GM12878 (cell line): Measurements from ENCODE around the gene MICALL2. TPM values are rescaled to one million over a fixed set of nuclear protein-coding genes. Genes with fewer than 3 reads are reported as not detected.

Experiments used
- ATAC-seq: fragments of 200-7000 bp; cut with Tn5 transposase; 3 replicates; pipeline ENCODE4 v1.9.1; 2020; ENCODE audit warnings: mild to moderate bottlenecking, moderate library complexity
- BruUV-seq: library from RNA; stranded (reverse); fragments of 400-500 nt; replicated peaks from 2 replicates; lab custom pipeline; 2021; lab: Mats Ljungman, UMichigan
- CTCF ChIA-PET: fragments of 300-600 bp; sonication (Branson Sonifier 250); formaldehyde crosslinking; extraction: SDS; loops from one replicate; lab custom pipeline; 2021; ENCODE audit warnings: inconsistent platforms; lab: Yijun Ruan, JAX
- POLR2A ChIA-PET: fragments of 350-600 bp; formaldehyde crosslinking; extraction: SDS; loops from one replicate; lab custom pipeline; 2021; ENCODE audit warnings: inconsistent platforms; lab: Charles Lee
- RAD21 ChIA-PET: fragments of 300-600 bp; sonication (Branson Sonifier 250); formaldehyde crosslinking; loops from one replicate; lab custom pipeline; 2023; ENCODE audit warnings: antibody characterized with exemption; ENCODE audit not compliant: unreplicated experiment; lab: Charles Lee
- SMC1A ChIA-PET: fragments of 300-600 bp; sonication (Branson Sonifier 250); formaldehyde crosslinking; loops from one replicate; lab custom pipeline; 2023; ENCODE audit not compliant: unreplicated experiment, uncharacterized antibody; lab: Charles Lee
- DNase-seq: peaks from one replicate; pipeline ENCODE4 v3.0.0-alpha.2; 2011; ENCODE audit warnings: low read depth, low spot score
- FAIRE-seq: peaks from 3 replicates; lab custom pipeline; 2011; peaks lifted over from hg19 to GRCh38; lab: Jason Lieb, UNC
- H2AFZ ChIP-seq: 2 replicates; pipeline ENCODE4 v1.6.0; 2011; ENCODE audit warnings: low read depth, low read length, control low read depth; ENCODE audit not compliant: control insufficient read depth
- H3K27ac ChIP-seq: 2 replicates; pipeline ENCODE4 v1.5.1; 2011; ENCODE audit warnings: control low read depth; ENCODE audit not compliant: control insufficient read depth, insufficient read depth
- H3K27me3 ChIP-seq, 2 experiments: replicated peaks in 1 of 2; 2 replicates each; pipeline versions ENCODE4 v1.6.0 to v1.6.1; 2011; ENCODE audit warnings: low read length in 1 of 2; ENCODE audit not compliant: control insufficient read depth in 2 of 2, insufficient read depth in 2 of 2
- H3K36me3 ChIP-seq, 2 experiments: 2 replicates each; pipeline ENCODE4 v1.5.1; 2011; ENCODE audit warnings: low read length in 1 of 2; ENCODE audit not compliant: control insufficient read depth in 2 of 2, insufficient read depth in 2 of 2
- H3K4me1 ChIP-seq: 2 replicates; pipeline ENCODE4 v1.6.1; 2011; ENCODE audit warnings: mild to moderate bottlenecking, low read length, moderate library complexity, mixed read lengths; ENCODE audit not compliant: control insufficient read depth, insufficient read depth
- H3K4me2 ChIP-seq: 2 replicates; pipeline ENCODE4 v1.6.0; 2011; ENCODE audit warnings: control low read depth; ENCODE audit not compliant: control insufficient read depth, insufficient read depth
- H3K4me3 ChIP-seq: fragments of 200-600 bp; sonication (generic); 2 replicates; pipeline ENCODE4 v1.5.1; 2016
- H3K79me2 ChIP-seq: 2 replicates; pipeline ENCODE4 v1.6.0; 2011; ENCODE audit warnings: low read length; ENCODE audit not compliant: control insufficient read depth, insufficient read depth
- H3K9ac ChIP-seq: 2 replicates; pipeline ENCODE4 v1.8.0; 2011; ENCODE audit warnings: low read length, control low read depth, mixed read lengths; ENCODE audit not compliant: control insufficient read depth, insufficient read depth
- H3K9me3 ChIP-seq: replicated peaks from 3 replicates; pipeline ENCODE4 v1.5.1; 2011; ENCODE audit warnings: mild to moderate bottlenecking, low read length; ENCODE audit not compliant: control insufficient read depth, insufficient read depth
- H4K20me1 ChIP-seq: 2 replicates; pipeline ENCODE4 v1.6.0; 2011; ENCODE audit not compliant: control insufficient read depth, insufficient read depth
- EED ChIP-seq: sonication (generic); IDR thresholded peaks from 2 replicates; pipeline ENCODE4 v1.6.1; 2016; ENCODE audit warnings: antibody characterized with exemption, low read depth
- GATAD2B ChIP-seq: fragments of 450-650 bp; conservative IDR thresholded peaks from 2 replicates; pipeline ENCODE4 v1.6.1; 2017; ENCODE audit warnings: low read depth, mild to moderate bottlenecking, moderate library complexity
- KAT2A ChIP-seq: conservative IDR thresholded peaks from 2 replicates; pipeline ENCODE4 v1.6.1; 2011; ENCODE audit warnings: low read depth, low read length; ENCODE audit not compliant: control insufficient read depth
- KDM1A ChIP-seq: fragments of 200-600 bp; sonication (generic); IDR thresholded peaks from 2 replicates; pipeline ENCODE4 v1.6.1; 2016; ENCODE audit warnings: borderline replicate concordance
- NFIC ChIP-seq: IDR thresholded peaks from 2 replicates; pipeline ENCODE4 v1.6.1; 2012; ENCODE audit warnings: low read depth, mild to moderate bottlenecking, inconsistent platforms, low read length, moderate library complexity
- SMARCA5 ChIP-seq: fragments of 450-650 bp; IDR thresholded peaks from 2 replicates; pipeline ENCODE4 v1.6.1; 2017; ENCODE audit warnings: mild to moderate bottlenecking
- TCF12 ChIP-seq: IDR thresholded peaks from 2 replicates; pipeline ENCODE4 v1.6.1; 2011; ENCODE audit warnings: low read depth, mild to moderate bottlenecking, low read length
- WGBS: methylation state at CpG from one replicate; pipeline ENCODE4 v1.1.6; 2016; ENCODE audit warnings: low lambda C conversion rate; ENCODE audit not compliant: insufficient replicate concordance, insufficient coverage; ENCODE audit errors: missing lambda C conversion rate; 5-methylcytosine and 5-hydroxymethylcytosine counted together
- in situ Hi-C: fragments of 300-500 bp; cut with MboI; formaldehyde crosslinking; loops from 9 replicates; pipeline ENCODE4 v1.14.3; 2018; ENCODE audit warnings: mixed read lengths
- intact Hi-C: fragments of 100-400 bp; cut with micrococcal nuclease; formaldehyde crosslinking; loops from one replicate; pipeline ENCODE4 v1.14.2; 2022; ENCODE audit not compliant: unreplicated experiment
- polyA plus RNA-seq, 11 experiments: library from polyadenylated mRNA; depleted of rRNA in 4 of 11; unstranded in 6 of 11; stranded (reverse) in 5 of 11; fragments of >200 nt; fragmentation: Nextera tagmentation in 4 of 11; fragmentation: Illumina TruSeq in 1 of 11; extraction: Ambion mirVana in 4 of 11; extraction: Trizol in 1 of 11; gene quantifications; 1 replicate in 1 of 11; 2 replicates in 10 of 11; pipeline versions ENCODE4 v1.2.1 to v1.2.3, GENCODE V29; 2011 to 2016; ENCODE audit warnings: inconsistent platforms in 2 of 11, missing spikeins in 2 of 11, low read depth in 1 of 11
- total RNA-seq, 4 experiments: library from RNA; depleted of rRNA in 3 of 4; stranded (reverse); fragments of >200 nt in 3 of 4; fragmentation: Illumina TruSeq in 1 of 4; extraction: Trizol in 1 of 4; gene quantifications; 2 replicates each; pipeline versions ENCODE4 v1.2.1 to v1.2.3, GENCODE V29; 2013 to 2021
- TF ChIP-seq, protein P1 (sequence below): fragments of 450-650 bp; IDR thresholded peaks from 2 replicates; pipeline ENCODE4 v1.6.1; 2018; ENCODE audit warnings: borderline replicate concordance, mild to moderate bottlenecking; ENCODE audit not compliant: partially characterized antibody
- TF ChIP-seq, protein P2 (sequence below): fragments of 450-650 bp; IDR thresholded peaks from 2 replicates; pipeline ENCODE4 v1.6.1; 2017; ENCODE audit warnings: low read depth, mild to moderate bottlenecking, moderate library complexity
- TF ChIP-seq, protein P3 (sequence below): IDR thresholded peaks from 2 replicates; pipeline ENCODE4 v1.6.1; 2011; ENCODE audit warnings: borderline replicate concordance, low read depth, mild to moderate bottlenecking, moderate library complexity, low read length; ENCODE audit not compliant: insufficient read depth, poor library complexity, severe bottlenecking

Gene MICALL2
- total and polyA plus RNA-seq, 10 of the 15 experiments (the other 5 are each of a cell fraction or from before 2014, with no cell fraction given): 0.04 to 1.7 (median 0.83) TPM; not detected in 3

DNA sequence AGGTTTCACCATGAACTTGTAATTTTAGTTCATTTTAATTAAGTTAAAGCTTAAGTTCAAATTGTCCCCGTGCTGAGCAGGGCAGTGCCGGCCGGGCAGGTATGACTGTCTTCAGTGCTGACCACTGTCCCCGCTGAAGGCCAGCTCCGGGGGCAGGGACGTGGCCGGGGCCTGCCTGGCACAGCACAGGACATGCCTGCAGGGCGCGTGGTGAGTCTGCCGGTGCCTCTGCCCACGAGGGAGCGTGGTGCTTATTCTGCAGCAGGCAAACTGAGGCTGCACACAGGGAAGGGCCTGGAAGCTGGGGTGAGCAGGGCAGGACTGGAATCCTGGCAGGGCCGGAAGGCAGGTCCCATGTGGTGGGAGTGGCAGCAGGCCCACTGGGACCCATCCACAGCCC lies 9.8 kb downstream of the MICALL2 start:
- Histone ChIP-seq H4K20me1 (no peaks in the 10 kb centered on the region), H3K9me3 (no peaks in the 10 kb centered on the region), H3K27ac (no peak overlapping the region), H2AFZ (no peak overlapping the region), H3K27me3 (no peaks in the 10 kb centered on the region), H3K4me1 (no peaks in the 10 kb centered on the region), H3K9ac (no peak overlapping the region), H3K79me2 (no peaks in the 10 kb centered on the region), H3K36me3 (no peaks in the 10 kb centered on the region), H3K4me3 (no peak overlapping the region), H3K4me2 (no peak overlapping the region)
- RAD21 ChIA-PET: no interaction called here
- WGBS: 43% methylated on average over 13 of the region's 13 CpGs
- SMC1A ChIA-PET: no interaction called here
- in situ Hi-C loops (no loop called here), intact Hi-C loops (no loop called here)
- BruUV-seq: no TSS peak
- FAIRE-seq (no peak), DNase-seq (no peak), ATAC-seq (no peak)
- CTCF ChIA-PET: no interaction called here
- TF ChIP-seq, protein P1, sequence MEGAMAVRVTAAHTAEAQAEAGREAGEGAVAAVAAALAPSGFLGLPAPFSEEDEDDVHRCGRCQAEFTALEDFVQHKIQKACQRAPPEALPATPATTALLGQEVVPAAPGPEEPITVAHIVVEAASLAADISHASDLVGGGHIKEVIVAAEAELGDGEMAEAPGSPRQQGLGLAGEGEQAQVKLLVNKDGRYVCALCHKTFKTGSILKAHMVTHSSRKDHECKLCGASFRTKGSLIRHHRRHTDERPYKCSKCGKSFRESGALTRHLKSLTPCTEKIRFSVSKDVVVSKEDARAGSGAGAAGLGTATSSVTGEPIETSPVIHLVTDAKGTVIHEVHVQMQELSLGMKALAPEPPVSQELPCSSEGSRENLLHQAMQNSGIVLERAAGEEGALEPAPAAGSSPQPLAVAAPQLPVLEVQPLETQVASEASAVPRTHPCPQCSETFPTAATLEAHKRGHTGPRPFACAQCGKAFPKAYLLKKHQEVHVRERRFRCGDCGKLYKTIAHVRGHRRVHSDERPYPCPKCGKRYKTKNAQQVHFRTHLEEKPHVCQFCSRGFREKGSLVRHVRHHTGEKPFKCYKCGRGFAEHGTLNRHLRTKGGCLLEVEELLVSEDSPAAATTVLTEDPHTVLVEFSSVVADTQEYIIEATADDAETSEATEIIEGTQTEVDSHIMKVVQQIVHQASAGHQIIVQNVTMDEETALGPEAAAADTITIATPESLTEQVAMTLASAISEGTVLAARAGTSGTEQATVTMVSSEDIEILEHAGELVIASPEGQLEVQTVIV: no peak
- TF ChIP-seq GATAD2B (no peak), KDM1A (no peak), KAT2A (no peak), SMARCA5 (no peak), TCF12 (no peak), NFIC (no peak), EED (no peak)
- TF ChIP-seq, protein P2, sequence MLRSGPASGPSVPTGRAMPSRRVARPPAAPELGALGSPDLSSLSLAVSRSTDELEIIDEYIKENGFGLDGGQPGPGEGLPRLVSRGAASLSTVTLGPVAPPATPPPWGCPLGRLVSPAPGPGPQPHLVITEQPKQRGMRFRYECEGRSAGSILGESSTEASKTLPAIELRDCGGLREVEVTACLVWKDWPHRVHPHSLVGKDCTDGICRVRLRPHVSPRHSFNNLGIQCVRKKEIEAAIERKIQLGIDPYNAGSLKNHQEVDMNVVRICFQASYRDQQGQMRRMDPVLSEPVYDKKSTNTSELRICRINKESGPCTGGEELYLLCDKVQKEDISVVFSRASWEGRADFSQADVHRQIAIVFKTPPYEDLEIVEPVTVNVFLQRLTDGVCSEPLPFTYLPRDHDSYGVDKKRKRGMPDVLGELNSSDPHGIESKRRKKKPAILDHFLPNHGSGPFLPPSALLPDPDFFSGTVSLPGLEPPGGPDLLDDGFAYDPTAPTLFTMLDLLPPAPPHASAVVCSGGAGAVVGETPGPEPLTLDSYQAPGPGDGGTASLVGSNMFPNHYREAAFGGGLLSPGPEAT: no peak
- TF ChIP-seq, protein P3, sequence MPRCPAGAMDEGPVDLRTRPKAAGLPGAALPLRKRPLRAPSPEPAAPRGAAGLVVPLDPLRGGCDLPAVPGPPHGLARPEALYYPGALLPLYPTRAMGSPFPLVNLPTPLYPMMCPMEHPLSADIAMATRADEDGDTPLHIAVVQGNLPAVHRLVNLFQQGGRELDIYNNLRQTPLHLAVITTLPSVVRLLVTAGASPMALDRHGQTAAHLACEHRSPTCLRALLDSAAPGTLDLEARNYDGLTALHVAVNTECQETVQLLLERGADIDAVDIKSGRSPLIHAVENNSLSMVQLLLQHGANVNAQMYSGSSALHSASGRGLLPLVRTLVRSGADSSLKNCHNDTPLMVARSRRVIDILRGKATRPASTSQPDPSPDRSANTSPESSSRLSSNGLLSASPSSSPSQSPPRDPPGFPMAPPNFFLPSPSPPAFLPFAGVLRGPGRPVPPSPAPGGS: no peak
- POLR2A ChIA-PET: no interaction called here
